ENCODE results near the gene FLCN.

DNA sequence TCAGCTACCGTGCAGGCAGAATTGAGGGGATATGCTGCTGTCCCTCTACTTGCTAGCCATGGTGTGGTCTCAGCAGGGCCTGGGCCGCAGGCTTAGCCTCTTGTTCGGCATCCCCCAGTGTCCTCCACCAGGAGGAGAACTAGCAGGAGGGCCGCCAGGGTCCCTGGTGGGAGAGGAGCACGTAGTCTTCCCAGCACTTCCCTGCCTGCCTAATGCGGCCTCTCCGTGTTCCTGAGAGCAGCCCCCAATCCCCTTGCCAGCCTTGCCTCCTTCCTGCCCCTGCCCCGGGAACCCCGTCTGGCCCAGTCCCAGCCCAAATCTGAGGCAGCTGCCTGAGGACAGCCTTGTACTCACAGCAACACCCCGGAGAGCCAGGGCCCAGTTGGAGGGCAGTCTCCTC lies 69.0 kb downstream of the FLCN start:
- TF ChIP-seq, protein P1, sequence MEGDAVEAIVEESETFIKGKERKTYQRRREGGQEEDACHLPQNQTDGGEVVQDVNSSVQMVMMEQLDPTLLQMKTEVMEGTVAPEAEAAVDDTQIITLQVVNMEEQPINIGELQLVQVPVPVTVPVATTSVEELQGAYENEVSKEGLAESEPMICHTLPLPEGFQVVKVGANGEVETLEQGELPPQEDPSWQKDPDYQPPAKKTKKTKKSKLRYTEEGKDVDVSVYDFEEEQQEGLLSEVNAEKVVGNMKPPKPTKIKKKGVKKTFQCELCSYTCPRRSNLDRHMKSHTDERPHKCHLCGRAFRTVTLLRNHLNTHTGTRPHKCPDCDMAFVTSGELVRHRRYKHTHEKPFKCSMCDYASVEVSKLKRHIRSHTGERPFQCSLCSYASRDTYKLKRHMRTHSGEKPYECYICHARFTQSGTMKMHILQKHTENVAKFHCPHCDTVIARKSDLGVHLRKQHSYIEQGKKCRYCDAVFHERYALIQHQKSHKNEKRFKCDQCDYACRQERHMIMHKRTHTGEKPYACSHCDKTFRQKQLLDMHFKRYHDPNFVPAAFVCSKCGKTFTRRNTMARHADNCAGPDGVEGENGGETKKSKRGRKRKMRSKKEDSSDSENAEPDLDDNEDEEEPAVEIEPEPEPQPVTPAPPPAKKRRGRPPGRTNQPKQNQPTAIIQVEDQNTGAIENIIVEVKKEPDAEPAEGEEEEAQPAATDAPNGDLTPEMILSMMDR (IDR thresholded peaks at IDR 0.05) = no peak
- TF ChIP-seq POLR2A (IDR thresholded peaks at IDR 0.05) = no peak

Measured in adrenal gland (tissue), 5 donors.